IPS-18c (cell line): Measurements from ENCODE around the gene CDH8.

Experiments used
- H3K4me3 ChIP-seq: 2 replicates; pipeline ENCODE4 v1.7.0; 2013; ENCODE audit warnings: low read depth, mild to moderate bottlenecking, low read length, moderate library complexity; ENCODE audit not compliant: insufficient read depth
- H3K9me3 ChIP-seq: one replicate; pipeline ENCODE4 v1.6.1; 2013; ENCODE audit warnings: mild to moderate bottlenecking, low read length, moderate library complexity; ENCODE audit not compliant: control insufficient read depth, insufficient read depth

Gene CDH8

DNA sequence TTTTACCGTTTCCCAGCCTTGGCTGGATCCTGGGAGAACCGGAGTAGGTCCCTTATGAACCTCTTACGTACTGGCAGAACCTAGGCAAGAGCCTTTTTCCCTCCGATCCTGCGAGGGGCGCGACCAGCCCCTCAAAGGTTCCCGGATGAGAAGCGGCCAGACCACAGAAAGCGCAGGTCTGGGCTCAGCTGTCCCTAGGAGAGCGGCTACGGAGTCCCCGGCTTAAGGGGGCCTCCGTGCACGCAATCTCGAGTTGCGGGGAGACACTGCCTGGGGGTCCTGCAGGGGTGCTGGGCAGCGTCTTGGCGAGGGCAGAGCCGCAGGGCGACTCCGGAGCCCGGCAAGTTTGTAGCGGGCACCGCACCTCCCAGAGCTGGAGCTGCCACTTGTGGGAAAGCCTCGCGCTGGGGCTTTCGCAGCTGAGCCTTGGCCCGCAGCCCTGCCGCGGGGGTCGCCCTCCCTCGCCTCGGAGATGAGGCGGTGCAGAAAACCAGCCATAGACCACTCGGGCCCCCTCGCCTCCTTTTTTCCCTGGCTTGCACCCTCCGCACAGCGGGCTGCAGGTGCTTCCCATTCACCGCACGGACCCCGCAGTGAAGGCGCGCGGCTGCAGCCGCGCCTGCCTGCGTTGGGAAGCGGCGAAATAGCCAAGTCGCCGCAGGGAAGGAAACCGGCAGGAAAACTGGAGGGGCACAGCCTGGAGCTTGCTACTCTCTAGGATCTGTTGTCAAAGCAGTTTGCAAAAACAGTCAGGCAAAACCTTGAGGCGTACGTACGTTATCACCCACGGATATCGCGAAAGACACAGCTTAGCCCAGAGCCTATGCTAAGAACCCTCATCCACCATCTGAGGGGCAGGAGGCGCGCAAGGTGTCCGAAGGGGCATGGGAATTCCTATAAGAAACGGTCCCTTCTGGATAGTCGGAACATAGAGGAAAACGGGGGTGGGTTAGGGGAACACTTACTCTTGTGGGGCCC is 834 bp downstream of the CDH8 start:
- H3K4me3 ChIP-seq: peak overlapping the region; percentile 75

DNA sequence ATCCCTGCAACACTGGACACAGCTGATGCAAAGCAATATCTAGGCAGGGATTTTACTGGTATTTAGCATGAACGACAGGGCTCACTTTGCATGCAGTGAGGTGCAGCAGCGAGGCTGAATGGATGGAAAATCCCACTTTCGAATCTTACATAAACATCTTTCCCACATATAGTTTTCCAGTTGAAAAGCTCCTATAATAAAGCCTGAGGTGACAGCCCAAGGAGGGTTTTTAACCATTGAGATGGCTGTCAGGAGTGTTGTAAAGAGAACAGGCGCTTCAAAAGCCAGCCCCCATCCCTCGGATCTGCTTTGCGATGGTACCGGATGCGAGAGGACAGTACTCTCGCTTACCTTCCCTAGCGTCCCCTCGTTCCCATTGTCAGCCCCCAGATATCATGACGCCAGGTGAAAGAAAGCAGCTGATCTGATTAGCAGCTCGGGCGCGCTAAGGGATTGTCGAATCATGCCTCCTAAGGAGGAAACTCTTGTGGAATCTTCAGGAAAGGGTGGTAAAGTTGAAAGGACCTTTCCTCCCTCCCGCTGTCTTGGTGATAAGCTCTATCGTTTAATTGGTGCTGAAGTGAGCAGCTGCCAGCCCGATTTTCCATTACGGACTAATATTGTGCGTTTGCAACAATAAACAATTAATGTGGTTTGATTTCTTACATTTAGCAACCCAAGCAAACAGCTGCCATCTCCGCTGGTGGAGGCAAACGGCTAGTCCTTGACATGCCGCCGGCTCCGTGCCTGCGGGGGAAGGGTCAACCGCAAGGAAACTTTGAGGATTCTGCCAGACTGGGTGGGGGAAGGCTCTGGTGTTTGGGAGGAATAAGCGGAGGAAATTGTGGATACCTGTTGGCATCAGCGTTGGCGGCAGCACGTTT is 1.8 kb downstream of the CDH8 start:
- H3K9me3 ChIP-seq: no peaks in the 10 kb centered on the region
- H3K4me3 ChIP-seq: peak overlapping the region; percentile 75

More for the DNA sequence above, 834 bp downstream of the CDH8 start:
- no peaks in the 10 kb centered on the region for H3K9me3 ChIP-seq

DNA sequence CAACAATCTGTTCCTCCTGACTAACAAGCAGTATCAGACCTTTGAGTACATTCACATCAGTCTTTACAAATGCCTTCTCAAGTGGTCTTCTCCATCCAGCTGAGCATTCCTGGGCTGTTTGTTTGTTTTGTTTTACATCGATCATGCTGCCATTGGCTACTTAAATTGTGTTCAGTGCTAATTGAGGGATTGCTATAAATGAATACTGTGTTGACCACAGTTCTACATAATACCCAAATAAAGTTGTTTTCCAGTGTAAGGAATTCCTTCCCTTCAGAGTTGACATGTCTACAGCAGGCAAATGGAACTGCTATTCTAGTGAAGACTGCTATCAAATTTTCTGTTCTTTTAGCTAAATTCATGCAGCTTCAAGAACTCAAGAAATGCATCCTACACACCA is 3.2 kb downstream of the CDH8 start:
- H3K4me3 ChIP-seq: no peak overlapping the region
- H3K9me3 ChIP-seq: no peaks in the 10 kb centered on the region

DNA sequence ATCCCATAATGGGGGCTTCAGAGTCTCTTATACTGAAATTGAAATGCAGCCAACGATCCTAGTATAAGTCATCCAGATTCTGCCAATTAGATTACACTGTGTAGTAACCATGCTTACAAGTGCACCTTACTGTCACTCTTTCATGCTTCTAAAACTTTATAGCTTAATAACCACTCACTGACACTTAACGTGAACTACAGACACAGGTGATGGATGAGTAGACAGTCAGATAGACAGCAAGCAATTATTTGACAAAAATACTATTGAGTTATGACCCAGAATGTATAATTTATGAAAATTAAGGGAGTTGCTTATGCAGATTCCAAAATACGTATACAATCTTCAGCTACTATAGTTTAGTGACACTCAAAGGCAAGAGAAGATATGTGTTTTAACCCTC is 6.3 kb downstream of the CDH8 start:
- no peaks in the 10 kb centered on the region for H3K9me3 ChIP-seq
- no peak overlapping the region for H3K4me3 ChIP-seq

DNA sequence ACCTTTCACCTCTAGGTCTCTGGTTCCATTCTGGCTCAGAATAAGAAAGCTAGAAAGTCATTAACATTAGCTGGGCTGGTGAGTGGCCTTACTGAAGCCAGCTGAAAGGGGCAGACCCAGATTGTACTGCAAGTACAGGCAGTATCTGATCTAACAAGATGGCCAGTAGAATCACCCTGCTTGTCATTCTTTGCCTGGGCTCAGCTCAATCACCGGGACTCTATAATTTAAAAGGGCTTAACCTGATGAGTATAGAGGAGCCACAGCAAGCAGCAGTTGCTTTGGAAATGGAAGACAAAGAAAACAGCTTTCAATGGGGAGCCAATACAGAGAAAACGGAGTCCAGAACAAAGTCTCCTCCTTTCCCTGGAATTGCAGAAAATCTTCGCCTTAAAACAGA is 13.6 kb downstream of the CDH8 start:
- Histone ChIP-seq H3K4me3 (no peak overlapping the region), H3K9me3 (no peaks in the 10 kb centered on the region)

DNA sequence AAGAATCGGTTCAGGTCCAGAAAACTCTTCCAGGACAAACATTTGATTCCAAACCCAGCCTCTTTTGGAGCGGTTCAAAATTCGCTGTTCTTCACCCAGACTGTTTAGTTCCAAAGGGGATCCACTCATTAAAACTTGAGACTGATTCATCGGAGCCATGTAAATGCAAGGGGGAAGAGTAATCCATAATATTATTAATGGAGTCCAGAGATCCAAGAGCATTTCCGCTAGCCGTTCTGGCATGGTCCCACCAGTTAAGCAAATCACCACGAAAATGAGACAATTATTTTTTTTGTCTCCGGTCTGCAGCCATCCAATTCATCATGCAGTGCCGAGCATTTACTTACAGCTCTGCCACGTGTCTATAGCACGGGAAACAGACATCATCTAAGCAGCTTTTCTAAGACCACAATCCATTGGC is 15.1 kb downstream of the CDH8 start:
- H3K9me3 ChIP-seq: no peaks in the 10 kb centered on the region
- no peak overlapping the region for H3K4me3 ChIP-seq

DNA sequence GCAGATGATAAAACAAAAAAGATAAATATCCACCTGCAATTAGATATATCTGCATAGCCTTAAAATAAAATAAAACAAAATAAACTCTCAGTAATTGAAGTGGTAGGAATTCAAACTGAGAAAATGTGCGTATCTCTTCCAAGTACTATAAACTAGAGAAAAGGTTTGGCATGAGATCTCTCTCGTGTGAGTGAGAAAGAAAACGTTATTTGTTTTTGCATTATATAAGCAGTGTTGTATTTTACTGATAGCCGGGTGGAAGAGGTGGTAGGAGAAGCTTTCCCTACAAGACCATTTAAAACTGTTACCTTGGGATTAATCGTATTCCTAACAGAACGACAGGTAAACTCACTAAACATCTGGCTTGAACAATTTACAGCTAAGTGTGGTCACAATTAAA is 15.6 kb downstream of the CDH8 start:
- H3K9me3 ChIP-seq: no peaks in the 10 kb centered on the region
- H3K4me3 ChIP-seq: no peak overlapping the region

DNA sequence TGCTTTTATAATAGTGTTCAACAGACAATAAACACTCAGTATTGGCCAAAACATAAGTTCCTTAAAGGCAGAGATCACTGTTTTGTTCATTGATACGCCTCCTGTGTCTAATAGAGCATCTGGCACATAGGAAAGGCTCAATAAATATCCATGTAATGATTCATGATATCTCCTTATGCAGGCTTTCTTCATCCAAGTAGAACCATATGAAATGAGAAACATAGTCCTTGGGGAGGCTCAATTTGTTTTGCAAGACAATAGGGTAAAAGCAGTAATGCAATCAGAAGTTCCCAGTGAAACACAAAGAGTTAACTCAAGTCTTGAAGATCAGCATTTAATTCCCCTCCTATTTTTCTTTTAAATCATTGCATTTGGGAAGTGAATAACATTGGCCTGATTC is 16.4 kb downstream of the CDH8 start:
- Histone ChIP-seq H3K9me3 (no peaks in the 10 kb centered on the region), H3K4me3 (no peak overlapping the region)

DNA sequence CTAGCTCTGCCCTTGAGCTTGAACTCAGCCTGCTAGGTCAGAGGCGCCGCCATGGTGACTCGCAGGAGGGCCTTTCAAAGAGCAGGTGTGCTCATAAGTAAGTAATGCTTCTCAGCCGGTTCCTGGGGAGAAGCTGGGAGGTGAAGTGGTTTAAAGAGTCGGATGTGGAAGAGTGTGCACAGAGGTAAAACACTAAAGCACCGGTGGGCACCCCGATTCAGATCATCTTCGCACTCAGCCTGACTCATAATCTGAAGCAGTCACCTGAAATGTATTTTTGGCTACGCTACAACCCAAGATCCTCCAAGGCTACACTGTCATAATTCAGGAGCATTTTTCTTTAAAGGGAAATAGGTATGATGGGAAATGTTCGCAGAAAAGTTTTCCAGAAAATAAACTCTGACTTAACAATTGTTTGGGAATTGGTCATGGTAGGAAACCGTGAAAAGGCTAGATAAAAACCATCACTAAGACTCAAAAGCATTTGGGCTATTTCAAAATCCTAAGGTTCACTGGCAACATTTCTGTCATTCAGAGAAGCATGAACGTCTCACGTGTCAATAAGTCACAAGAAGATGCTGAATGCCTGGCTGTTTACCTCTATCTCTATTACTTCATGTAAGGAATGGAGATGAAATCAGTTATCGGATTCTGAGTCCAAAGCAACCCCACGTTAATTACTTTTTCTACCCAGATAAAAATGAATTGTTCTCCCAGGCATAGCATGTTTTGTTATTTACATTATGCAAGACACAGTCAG is 17.8 kb downstream of the CDH8 start:
- no peak overlapping the region for H3K4me3 ChIP-seq

DNA sequence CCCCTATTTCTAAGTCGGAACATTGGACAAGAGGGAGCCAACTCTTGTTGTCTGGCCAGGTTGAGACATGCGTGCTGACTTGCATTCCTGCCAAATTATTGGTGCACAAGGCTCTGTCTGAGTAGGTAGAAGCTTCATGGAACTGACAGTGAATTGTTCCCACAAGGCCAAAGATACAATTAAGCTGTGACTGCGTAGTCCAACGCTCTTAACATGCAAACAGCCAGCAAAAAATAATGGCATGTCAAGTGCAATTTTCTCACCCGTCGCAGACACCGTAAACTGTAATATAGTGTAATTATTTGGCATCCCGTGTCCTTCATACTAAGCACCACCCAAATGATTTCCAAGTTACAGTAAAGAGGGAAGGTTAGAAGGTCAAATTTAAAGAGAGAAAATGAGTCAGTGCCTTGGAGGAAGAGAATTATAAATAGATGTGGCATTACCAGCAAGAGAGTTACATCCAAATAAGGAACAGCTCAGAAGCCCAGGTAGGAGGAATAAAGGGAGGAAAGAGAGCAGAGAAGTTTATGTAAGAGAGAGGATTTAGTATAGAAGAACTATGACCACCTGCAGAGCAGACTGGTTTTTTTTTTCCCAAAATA is 21.8 kb downstream of the CDH8 start:
- Histone ChIP-seq H3K4me3 (no peak overlapping the region), H3K9me3 (no peaks in the 10 kb centered on the region)

More for the DNA sequence above, 17.8 kb downstream of the CDH8 start:
- no peaks in the 10 kb centered on the region for H3K9me3 ChIP-seq

DNA sequence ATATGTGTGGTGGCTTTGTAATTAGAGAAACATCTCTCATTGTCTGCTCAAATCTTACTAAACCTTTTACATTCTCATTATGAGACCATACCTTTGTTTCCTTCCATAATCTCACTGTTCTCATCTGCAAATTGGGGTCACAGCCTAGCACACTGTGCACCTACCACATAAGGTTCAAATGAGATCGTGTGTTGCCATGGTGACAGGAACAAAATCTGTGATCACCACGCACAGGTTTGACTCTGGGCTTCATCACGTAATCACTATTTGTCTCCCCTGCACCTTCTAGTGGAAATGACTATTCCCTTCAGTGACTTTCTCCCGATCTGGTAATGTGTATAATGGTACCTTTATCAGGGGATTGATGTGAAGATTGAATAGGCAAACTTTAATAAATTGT is 26.1 kb downstream of the CDH8 start:
- no peaks in the 10 kb centered on the region for H3K9me3 ChIP-seq
- H3K4me3 ChIP-seq: no peak overlapping the region

DNA sequence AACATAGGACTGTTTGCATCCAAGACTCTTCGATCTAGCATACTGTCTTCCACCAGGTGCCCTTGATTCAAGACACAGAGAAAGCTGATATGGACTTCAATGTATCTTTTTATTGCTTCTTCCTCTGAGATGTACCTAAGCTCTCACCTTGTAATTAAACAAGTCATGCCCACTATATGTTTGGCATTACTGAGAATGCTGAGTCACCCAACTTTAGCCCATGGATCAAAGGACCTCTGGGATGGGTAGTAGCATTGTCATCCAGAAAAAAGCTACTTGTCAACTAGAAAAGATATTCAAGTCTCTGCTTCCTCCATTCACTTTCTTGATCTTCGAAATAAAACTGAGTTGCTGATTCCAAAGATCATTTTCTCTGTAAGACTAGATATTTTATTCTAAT is 37.8 kb downstream of the CDH8 start:
- no peaks in the 10 kb centered on the region for H3K9me3 ChIP-seq
- H3K4me3 ChIP-seq: no peak overlapping the region

DNA sequence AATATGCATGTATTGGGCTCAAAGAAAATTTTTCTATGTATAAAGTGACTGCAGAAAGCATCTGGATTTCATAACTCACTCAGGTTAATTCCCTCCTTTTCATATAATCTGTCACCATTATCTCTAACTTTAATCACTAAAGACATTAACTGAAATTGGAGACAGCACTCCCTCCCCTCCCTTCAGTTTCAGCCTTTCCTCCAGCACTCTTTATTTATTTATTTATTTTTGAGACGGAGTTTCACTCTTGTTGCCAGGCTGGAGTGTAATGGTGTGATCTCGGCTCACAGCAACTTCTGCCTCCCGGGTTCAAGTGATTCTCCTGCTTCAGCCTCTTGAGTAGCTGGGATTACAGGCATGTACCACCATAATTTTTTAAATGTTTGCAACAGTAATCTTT is 43.1 kb downstream of the CDH8 start:
- H3K4me3 ChIP-seq: no peak overlapping the region

DNA sequence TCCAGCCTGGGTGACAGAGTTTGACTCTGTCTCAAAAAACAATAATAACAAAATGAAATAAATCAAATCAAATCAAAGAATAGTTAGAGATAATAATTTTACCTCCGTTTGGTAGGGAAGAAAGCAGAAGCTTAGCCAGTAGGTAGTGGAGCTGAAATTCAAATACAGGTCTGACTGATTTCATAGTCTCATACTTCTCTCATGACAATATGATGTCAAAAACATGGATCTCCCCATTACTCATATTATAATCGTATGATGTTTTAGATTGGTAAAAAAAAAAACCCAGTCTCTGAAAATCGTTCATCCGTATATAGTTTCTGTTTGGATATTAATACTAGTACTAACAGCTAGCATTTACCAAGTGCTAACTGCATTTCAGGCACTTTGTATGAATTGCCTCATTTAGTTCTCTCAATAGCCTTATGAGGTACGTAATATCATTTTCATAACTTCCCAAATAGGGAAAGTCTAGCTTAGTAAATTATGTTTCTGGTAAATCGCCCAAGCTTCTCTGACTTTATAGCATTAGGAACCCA is 48.7 kb downstream of the CDH8 start:
- no peak overlapping the region for H3K4me3 ChIP-seq

More for the DNA sequence above, 43.1 kb downstream of the CDH8 start:
- no peaks in the 10 kb centered on the region for H3K9me3 ChIP-seq

DNA sequence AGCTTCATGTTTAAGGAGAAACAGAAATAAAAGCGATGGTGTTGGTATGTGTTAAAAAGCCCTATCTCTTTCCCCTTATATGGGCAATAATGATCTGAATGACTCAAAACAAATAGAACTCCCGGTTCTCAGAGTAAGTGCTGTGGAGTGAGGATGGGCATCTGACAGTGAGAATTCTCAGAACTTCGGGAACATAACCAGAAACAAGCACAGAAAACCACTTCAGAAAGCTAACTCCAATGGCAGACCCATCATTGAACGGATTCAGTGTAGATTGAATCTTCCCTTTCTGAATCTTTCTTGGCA is 67.2 kb downstream of the CDH8 start:
- H3K9me3 ChIP-seq: no peaks in the 10 kb centered on the region
- H3K4me3 ChIP-seq: no peak overlapping the region

More for the DNA sequence above, 48.7 kb downstream of the CDH8 start:
- no peaks in the 10 kb centered on the region for H3K9me3 ChIP-seq

DNA sequence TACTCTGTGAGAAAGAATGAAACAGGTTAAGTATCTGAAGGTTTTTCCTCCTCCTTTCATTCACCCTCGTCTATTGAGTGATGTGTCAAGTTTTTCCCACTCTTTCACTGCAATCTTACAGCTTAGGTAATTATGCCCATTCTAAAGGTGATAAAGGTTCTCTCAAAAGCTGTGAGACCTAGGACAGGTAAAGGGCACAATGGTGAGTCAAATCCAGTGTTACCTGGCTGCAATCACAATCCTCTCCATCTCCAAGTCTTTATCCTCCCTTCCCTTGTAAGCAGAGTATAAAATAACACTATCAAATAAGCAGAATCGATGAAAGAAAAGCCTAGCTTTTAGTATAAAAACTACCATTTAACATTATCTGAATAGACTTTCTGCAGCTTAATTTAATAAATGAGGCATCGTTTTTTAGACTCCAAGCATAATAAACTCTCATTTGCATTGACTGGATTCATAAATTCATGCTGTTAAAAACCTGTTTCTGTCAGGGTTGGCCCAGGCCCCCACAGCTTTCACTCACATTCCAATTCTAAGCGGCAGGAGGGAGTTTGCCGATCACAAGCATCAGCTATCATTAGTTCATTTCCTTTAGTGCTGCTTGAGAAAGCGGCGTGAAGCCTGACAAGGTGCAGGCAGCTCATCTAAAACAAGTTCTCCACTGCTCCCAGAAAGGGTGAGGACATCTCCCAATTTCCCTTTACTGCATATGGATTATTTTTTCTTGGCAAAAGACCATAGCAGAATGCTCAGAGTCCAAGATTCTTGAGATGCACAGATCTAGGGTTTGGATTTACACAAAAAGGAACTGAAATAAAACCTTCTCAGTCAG is 67.8 kb downstream of the CDH8 start:
- no peak overlapping the region for H3K4me3 ChIP-seq
- H3K9me3 ChIP-seq: no peaks in the 10 kb centered on the region
